ENCODE results near the gene ARG2.

The ARG2 gene

DNA sequence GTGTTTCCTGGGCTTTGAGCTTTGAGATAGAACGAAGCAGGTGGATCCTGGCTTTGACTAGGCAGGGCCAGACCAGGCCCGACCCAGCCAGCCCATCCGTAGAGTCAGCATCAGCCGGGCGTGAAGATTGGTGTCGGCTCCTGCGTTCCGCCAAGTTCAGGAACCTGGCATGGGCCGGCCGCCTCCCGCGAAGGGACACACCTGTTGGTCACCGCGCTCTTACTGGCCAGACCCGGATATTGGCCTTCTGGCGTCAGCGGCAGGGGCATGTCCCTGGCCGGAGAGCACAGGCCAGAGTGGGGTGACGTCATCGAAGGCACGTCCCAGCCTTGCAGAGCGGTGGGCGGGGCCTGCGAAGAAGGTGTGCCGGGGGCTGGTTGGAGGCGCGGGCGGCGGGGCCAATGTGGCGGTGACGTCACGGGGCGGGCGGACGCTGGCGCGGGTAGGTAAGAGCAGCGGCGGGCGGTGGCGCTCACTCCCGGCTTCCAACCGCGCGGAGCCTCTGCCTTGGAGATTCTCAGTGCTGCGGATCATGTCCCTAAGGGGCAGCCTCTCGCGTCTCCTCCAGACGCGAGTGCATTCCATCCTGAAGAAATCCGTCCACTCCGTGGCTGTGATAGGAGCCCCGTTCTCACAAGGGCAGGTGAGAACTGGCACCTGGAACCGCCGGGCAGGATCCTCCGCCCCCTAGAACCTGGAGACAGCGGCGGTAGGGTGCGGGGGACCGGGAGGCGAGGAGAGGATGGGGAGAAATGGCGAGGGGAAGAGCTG is at the start of gene ARG2:
ARG2 (plus strand) TSS at position 475 of the 771 bp plus-strand sequence; CDS start at position 533, 58 bp downstream.
- H3K4me3 ChIP-seq (ENCODE audit: low read depth, low read length) = peak within 1 kb of the TSS; percentile 76
- TF ChIP-seq, protein P1, sequence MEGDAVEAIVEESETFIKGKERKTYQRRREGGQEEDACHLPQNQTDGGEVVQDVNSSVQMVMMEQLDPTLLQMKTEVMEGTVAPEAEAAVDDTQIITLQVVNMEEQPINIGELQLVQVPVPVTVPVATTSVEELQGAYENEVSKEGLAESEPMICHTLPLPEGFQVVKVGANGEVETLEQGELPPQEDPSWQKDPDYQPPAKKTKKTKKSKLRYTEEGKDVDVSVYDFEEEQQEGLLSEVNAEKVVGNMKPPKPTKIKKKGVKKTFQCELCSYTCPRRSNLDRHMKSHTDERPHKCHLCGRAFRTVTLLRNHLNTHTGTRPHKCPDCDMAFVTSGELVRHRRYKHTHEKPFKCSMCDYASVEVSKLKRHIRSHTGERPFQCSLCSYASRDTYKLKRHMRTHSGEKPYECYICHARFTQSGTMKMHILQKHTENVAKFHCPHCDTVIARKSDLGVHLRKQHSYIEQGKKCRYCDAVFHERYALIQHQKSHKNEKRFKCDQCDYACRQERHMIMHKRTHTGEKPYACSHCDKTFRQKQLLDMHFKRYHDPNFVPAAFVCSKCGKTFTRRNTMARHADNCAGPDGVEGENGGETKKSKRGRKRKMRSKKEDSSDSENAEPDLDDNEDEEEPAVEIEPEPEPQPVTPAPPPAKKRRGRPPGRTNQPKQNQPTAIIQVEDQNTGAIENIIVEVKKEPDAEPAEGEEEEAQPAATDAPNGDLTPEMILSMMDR (IDR thresholded peaks at IDR 0.05; ENCODE audit: insufficient read depth, low read depth, low read length, missing control alignments) = no peak
- peak; percentile 96 for DNase-seq (ENCODE audit: low read depth)

DNA sequence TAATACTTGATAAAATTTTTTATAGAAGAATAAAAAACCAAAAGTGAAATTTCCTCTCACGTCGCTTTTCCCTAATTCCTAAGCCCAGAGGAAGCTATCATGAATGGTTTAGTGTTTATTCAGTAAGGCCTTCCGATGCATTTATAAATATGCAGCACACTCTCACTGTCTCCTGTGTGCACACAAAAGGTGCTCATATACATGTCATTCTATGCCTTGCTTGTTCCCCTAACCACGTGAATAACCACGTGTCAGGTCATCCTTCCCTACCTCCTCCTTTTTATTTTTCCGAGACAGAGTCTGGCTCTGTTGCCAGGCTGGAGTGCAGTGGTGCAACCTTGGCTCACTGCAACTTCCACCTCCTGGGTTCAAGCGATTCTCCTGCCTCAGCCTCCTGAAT is 49.3 kb upstream of the ARG2 start:
- no peak for DNase-seq (ENCODE audit: low read depth)
- TF ChIP-seq, protein P1 (IDR thresholded peaks at IDR 0.05; ENCODE audit: insufficient read depth, low read depth, low read length, missing control alignments) = no peak
- no peak overlapping the region for H3K4me3 ChIP-seq (ENCODE audit: low read depth, low read length)

DNA sequence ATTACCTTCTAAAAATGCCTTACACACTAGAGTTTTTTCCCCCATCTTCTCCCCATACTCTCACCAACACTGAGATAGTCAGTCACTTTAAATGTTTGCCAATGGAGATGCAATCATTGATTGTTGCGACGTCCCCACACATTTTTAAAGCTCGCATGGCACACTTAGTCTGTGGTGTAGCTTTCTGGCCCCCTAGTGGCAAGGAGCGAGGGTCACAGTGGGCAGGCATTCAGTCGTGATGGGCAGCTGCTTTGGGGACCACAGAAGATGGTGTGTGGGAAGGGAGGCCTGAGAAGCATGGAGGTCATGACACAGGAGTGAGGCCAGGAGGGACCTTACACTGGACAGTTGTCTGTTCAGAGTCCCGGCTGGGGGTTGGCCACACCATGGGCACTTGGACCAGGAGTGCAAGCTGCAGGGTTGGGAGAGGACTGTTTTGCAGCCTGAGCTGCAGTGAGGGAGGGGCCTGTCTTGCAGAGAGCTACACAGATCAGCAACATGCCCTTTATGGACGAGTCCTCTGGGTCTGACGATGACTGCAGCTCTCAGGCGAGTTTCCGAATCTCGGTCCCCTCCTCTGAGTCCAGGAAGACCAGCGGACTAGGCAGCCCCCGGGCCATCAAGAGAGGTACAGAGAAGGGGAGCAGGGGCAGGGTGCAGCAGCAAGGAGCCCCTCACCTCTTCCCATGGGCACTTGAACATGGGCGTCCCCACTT is 48.3 kb upstream of the ARG2 start:
- TF ChIP-seq, protein P1 (IDR thresholded peaks at IDR 0.05; ENCODE audit: insufficient read depth, low read depth, low read length, missing control alignments) = peak; percentile 97
- no peak overlapping the region for H3K4me3 ChIP-seq (ENCODE audit: low read depth, low read length)
- peak; percentile 74 for DNase-seq (ENCODE audit: low read depth)

DNA sequence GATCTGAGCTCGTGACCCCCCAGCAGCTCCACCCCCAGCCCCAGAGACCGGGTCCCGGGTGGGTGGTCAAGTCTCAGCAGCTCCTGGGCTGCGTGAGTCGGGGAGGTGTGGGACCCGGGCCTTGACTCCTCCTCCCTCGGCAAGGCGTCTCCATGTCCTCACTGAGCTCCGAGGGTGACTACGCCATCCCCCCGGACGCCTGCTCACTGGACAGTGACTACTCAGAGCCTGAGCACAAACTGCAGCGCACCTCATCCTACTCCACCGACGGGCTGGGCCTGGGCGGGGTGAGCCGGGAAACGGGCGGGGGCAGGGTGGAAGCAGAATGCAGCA is 47.8 kb upstream of the ARG2 start:
- no peak overlapping the region for H3K4me3 ChIP-seq (ENCODE audit: low read depth, low read length)
- DNase-seq (ENCODE audit: low read depth) = no peak
- TF ChIP-seq, protein P1 (IDR thresholded peaks at IDR 0.05; ENCODE audit: insufficient read depth, low read depth, low read length, missing control alignments) = no peak

DNA sequence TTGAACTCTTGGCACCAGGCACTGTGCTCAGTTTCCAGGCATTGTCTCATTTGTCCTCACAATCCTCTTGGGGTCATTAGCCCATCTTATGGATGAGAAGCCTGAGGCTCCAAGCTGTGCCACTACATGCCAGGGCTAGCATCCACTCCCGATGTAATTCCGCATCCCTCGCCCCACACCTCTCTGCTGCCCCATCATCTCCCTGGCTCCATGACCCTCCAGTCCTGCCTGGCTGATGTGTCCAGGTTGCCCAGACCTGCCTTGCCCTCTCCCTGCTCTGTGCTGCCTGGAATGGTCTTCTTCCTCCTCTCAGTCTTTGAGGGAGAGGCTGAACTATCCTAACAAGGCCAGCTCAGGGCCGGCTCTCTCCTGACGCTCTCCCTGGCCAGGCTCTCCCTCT is 47.1 kb upstream of the ARG2 start:
- TF ChIP-seq, protein P1 (IDR thresholded peaks at IDR 0.05; ENCODE audit: insufficient read depth, low read depth, low read length, missing control alignments) = no peak
- no peak overlapping the region for H3K4me3 ChIP-seq (ENCODE audit: low read depth, low read length)
- no peak for DNase-seq (ENCODE audit: low read depth)

DNA sequence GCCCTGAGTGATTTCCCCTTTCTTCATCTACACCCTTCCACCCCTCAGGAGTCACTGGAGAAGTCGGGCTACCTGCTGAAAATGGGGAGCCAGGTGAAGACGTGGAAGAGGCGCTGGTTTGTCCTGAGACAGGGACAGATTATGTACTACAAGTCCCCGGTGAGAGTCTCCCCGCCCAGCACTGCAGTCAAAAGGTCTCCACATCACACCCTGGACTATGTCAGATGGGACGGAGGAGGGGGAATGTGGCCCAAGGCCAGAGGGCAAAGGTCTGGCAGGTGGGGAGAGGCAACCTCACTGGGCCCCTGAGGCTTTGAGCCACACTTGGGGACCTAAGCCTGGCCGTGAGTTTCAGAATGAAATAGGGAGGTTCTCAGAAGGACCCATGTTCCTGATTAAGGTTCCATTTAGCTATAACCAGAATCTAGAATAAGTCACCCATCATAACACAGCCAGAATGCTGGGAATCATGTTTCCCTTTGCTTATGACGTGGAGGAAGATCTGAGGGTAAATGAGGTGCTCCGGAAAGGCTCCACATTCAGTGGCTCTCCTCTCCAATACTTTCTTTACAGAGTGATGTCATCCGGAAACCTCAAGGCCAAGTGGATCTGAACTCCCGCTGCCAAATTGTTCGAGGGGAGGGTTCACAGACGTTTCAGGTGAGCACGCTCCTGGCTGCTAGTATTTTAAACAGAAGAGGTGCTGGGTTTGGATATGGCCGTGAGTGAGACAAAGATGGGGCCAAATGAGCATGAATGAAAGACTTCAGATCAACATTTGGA is 46.3 kb upstream of the ARG2 start:
- TF ChIP-seq, protein P1 (IDR thresholded peaks at IDR 0.05; ENCODE audit: insufficient read depth, low read depth, low read length, missing control alignments) = no peak
- H3K4me3 ChIP-seq (ENCODE audit: low read depth, low read length) = no peak overlapping the region
- no peak for DNase-seq (ENCODE audit: low read depth)
